HCT116 (cell line): ENCODE results near the gene CNPY4. TPM values are rescaled to one million over a fixed set of nuclear protein-coding genes. Genes with fewer than 3 reads are reported as not detected.

Experiments
- ATAC-seq: fragments of 200-7000 bp; cut with Tn5 transposase; 2 replicates; pipeline ENCODE4 v1.9.1; 2020; ENCODE audit warnings: mild to moderate bottlenecking, moderate library complexity
- BruUV-seq: library from RNA; stranded (reverse); fragments of 400-500 nt; replicated peaks from 2 replicates; lab custom pipeline; 2021; lab: Mats Ljungman, UMichigan
- CTCF ChIA-PET: fragments of 300-600 bp; sonication (Branson Sonifier 250); formaldehyde crosslinking; loops from one replicate; lab custom pipeline; 2021; ENCODE audit warnings: antibody characterized with exemption; lab: Charles Lee
- POLR2A ChIA-PET: fragments of 300-600, 350-600 bp; sonication (Branson Sonifier 250); formaldehyde crosslinking; loops from one replicate; lab custom pipeline; 2021; ENCODE audit warnings: antibody characterized with exemption; lab: Charles Lee
- RAD21 ChIA-PET, 2 experiments: fragments of 300-600 bp; sonication (Branson Sonifier 250); formaldehyde crosslinking; loops; one replicate each; lab custom pipeline; 2023; ENCODE audit warnings: low total read pairs in 2 of 2; ENCODE audit not compliant: uncharacterized antibody in 2 of 2, unreplicated experiment in 2 of 2, low non-redundant PET in 1 of 2; lab: Charles Lee
- DNase-seq: peaks from one replicate; pipeline ENCODE4 v3.0.0-alpha.2; 2010; ENCODE audit warnings: low read depth, low spot score
- H2AFZ ChIP-seq: fragments of 200-600 bp; shearing (Covaris generic), sonication (generic); 2 replicates; pipeline ENCODE4 v1.6.1; 2017; ENCODE audit warnings: low read depth, mixed run types, mixed read lengths, antibody characterized with exemption, low read length; ENCODE audit not compliant: poor library complexity, severe bottlenecking
- H3K27ac ChIP-seq: 2 replicates; pipeline ENCODE4 v1.5.1; 2012; ENCODE audit warnings: low read depth, low read length
- H3K27me3 ChIP-seq: fragments of 200-600 bp; sonication (generic); 2 replicates; pipeline ENCODE4 v1.6.1; 2016; ENCODE audit warnings: mixed run types, low read length, mixed read lengths; ENCODE audit not compliant: insufficient read depth
- H3K36me3 ChIP-seq, 2 experiments: fragments of 200-500 bp in 1 of 2; fragments of 200-600 bp in 1 of 2; sonication (Bioruptor generic) in 1 of 2; sonication (generic) in 1 of 2; 2 replicates each; pipeline versions ENCODE4 v1.5.1 to v1.6.1; 2014 to 2016; ENCODE audit warnings: low read length in 2 of 2, inconsistent platforms in 1 of 2, mixed read lengths in 1 of 2, mixed run types in 1 of 2; ENCODE audit not compliant: insufficient read depth in 2 of 2, control insufficient read depth in 1 of 2
- H3K4me1 ChIP-seq, 2 experiments: fragments of 200-600 bp in 1 of 2; sonication (generic) in 1 of 2; 2 replicates each; pipeline versions ENCODE4 v1.5.1 to v1.6.1; 2012 to 2017; ENCODE audit warnings: low read length in 2 of 2, inconsistent platforms in 1 of 2, mild to moderate bottlenecking in 1 of 2, mixed read lengths in 1 of 2, mixed run types in 1 of 2, moderate library complexity in 1 of 2; ENCODE audit not compliant: insufficient read depth in 2 of 2, control insufficient read depth in 1 of 2
- H3K4me2 ChIP-seq: fragments of 200-600 bp; sonication (generic); 2 replicates; pipeline ENCODE4 v1.6.1; 2017; ENCODE audit warnings: mixed run types, low read length, mixed read lengths
- H3K4me3 ChIP-seq, 2 experiments: fragments of 200-600 bp in 1 of 2; sonication (generic) in 1 of 2; replicated peaks in 1 of 2; 2 replicates each; pipeline ENCODE4 v1.5.1; 2011 to 2016; ENCODE audit warnings: low read length in 2 of 2, control low read depth in 1 of 2, low read depth in 1 of 2, mild to moderate bottlenecking in 1 of 2, mixed read lengths in 1 of 2, mixed run types in 1 of 2
- H3K79me2 ChIP-seq: fragments of 200-600 bp; sonication (generic); 2 replicates; pipeline ENCODE4 v1.6.1; 2017; ENCODE audit warnings: mild to moderate bottlenecking, mixed run types, low read length, moderate library complexity, mixed read lengths; ENCODE audit not compliant: insufficient read depth
- H3K9ac ChIP-seq: fragments of 200-600 bp; sonication (generic); 2 replicates; pipeline ENCODE4 v1.6.1; 2016; ENCODE audit warnings: low read length, mixed read lengths
- H3K9me2 ChIP-seq: fragments of 200-600 bp; sonication (generic), shearing (Covaris generic); 2 replicates; pipeline ENCODE4 v1.6.1; 2017; ENCODE audit warnings: mixed run types, mild to moderate bottlenecking, moderate library complexity; ENCODE audit not compliant: insufficient read depth
- H3K9me3 ChIP-seq, 2 experiments: fragments of 200-500 bp in 1 of 2; fragments of 200-600 bp in 1 of 2; sonication (Bioruptor generic) in 1 of 2; sonication (generic) in 1 of 2; 2 replicates each; pipeline ENCODE4 v1.6.1; 2014 to 2017; ENCODE audit warnings: low read length in 2 of 2, mixed read lengths in 2 of 2, inconsistent platforms in 1 of 2, low read depth in 1 of 2, mild to moderate bottlenecking in 1 of 2, mixed run types in 1 of 2, moderate library complexity in 1 of 2; ENCODE audit not compliant: control insufficient read depth in 1 of 2, insufficient read depth in 1 of 2
- H4K20me1 ChIP-seq: fragments of 200-600 bp; sonication (generic), shearing (Covaris generic); 2 replicates; pipeline ENCODE4 v1.6.1; 2017; ENCODE audit warnings: mixed run types, mild to moderate bottlenecking, moderate library complexity; ENCODE audit not compliant: insufficient read depth
- CTCF ChIP-seq, 3 experiments: fragments of 200-600 bp in 1 of 3; sonication (generic) in 1 of 3; IDR thresholded peaks in 2 of 3; conservative IDR thresholded peaks in 1 of 3; 2 replicates each; pipeline ENCODE4 v1.5.1; 2012 to 2017; ENCODE audit warnings: low read depth in 2 of 3, low read length in 2 of 3, antibody characterized with exemption in 1 of 3, borderline replicate concordance in 1 of 3, control low read depth in 1 of 3, mild to moderate bottlenecking in 1 of 3, mixed read lengths in 1 of 3, mixed run types in 1 of 3, moderate library complexity in 1 of 3; ENCODE audit not compliant: insufficient read depth in 1 of 3
- EZH2 ChIP-seq: fragments of 200-600 bp; sonication (generic); IDR thresholded peaks from 2 replicates; pipeline ENCODE4 v1.6.1; 2017; ENCODE audit warnings: antibody characterized with exemption, mixed run types
- SRF ChIP-seq: IDR thresholded peaks from 2 replicates; pipeline ENCODE4 v1.6.1; 2012; ENCODE audit warnings: low read depth
- TCF7L2 ChIP-seq: IDR thresholded peaks from 2 replicates; pipeline ENCODE4 v1.7.0; 2011; ENCODE audit warnings: borderline replicate concordance, inconsistent platforms; ENCODE audit not compliant: insufficient read depth, insufficient read length; ENCODE audit errors: extremely low read depth
- ZFX ChIP-seq: fragments of 450-650 bp; IDR thresholded peaks from 2 replicates; pipeline ENCODE4 v1.6.1; 2017
- intact Hi-C: fragments of 100-400 bp; cut with micrococcal nuclease; formaldehyde crosslinking; loops from 2 replicates; pipeline ENCODE4 v1.10.0; 2022
- total RNA-seq: library from RNA; stranded (reverse); gene quantifications from one replicate; pipeline ENCODE4 v1.2.1, GENCODE V29; 2021; ENCODE audit not compliant: unreplicated experiment
- TF ChIP-seq, protein P1 (sequence below): IDR thresholded peaks from 2 replicates; pipeline ENCODE4 v1.6.1; 2012

The CNPY4 gene
- total RNA-seq, 1 experiment from 2014 or later = 2.6 TPM

GRCh38 chr7:100111156-100111555 lies 8.3 kb upstream of the CNPY4 start:
- ATAC-seq (no peak), DNase-seq (no peak)
- Histone ChIP-seq H3K27ac (no peak overlapping the region), H3K27me3 (no peaks in the 10 kb centered on the region), H4K20me1 (no peaks in the 10 kb centered on the region), H3K9me2 (no peaks in the 10 kb centered on the region), H3K4me3 (no peak overlapping the region), H3K4me1 (no peaks in the 10 kb centered on the region), H2AFZ (no peak overlapping the region), H3K9ac (no peak overlapping the region), H3K9me3 (no peaks in the 10 kb centered on the region), H3K4me2 (no peak overlapping the region), H3K79me2 (no peaks in the 10 kb centered on the region), H3K36me3 (peaks cover 3 to 23% of the 10 kb centered on the region in 2 experiments; a peak in 3 of 4 replicates)
- RAD21 ChIA-PET = no interaction called here
- POLR2A ChIA-PET = no interaction called here
- CTCF ChIA-PET = no interaction called here
- no TSS peak for BruUV-seq
- TF ChIP-seq ZFX = no peak
- TF ChIP-seq CTCF (IDR thresholded peaks at IDR 0.05 in 2 of 3, conservative IDR thresholded peaks at IDR 0.05 in 1 of 3; ENCODE audit: borderline replicate concordance in 1 of 3, insufficient read depth in 1 of 3, low read depth in 2 of 3, low read length in 2 of 3) = no peak
- TF ChIP-seq TCF7L2 = no peak
- no peak for TF ChIP-seq SRF
- intact Hi-C loops = no loop called here

- ATAC-seq = no peak
- no TSS peak for BruUV-seq
- no peaks in the 10 kb centered on the region for H3K4me1 ChIP-seq
- no peak overlapping the region for H2AFZ ChIP-seq
- H3K4me2 ChIP-seq = no peak overlapping the region
- POLR2A ChIA-PET = no interaction called here
- H3K9me2 ChIP-seq = no peaks in the 10 kb centered on the region
- no peaks in the 10 kb centered on the region for H4K20me1 ChIP-seq
- RAD21 ChIA-PET = no interaction called here
- H3K9ac ChIP-seq = no peak overlapping the region
- no peak for TF ChIP-seq EZH2
- TF ChIP-seq, protein P1, sequence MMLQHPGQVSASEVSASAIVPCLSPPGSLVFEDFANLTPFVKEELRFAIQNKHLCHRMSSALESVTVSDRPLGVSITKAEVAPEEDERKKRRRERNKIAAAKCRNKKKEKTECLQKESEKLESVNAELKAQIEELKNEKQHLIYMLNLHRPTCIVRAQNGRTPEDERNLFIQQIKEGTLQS = no peak
- TF ChIP-seq, all 23 proteins: peak for 0
- no peak for DNase-seq
- CTCF ChIA-PET = no interaction called here
- Histone ChIP-seq H3K27ac (no peak overlapping the region), H3K9me3 (no peaks in the 10 kb centered on the region), H3K36me3 (peaks cover 3 to 18% of the 10 kb centered on the region in 2 experiments; a peak in 3 of 4 replicates), H3K27me3 (no peaks in the 10 kb centered on the region), H3K4me3 (no peak overlapping the region), H3K79me2 (no peaks in the 10 kb centered on the region)
- intact Hi-C loops = no loop called here
These were observed 7.5 kb upstream of the CNPY4 start for GRCh38 chr7:100111914-100112313.
